ENCODE data around the gene SORCS2. TPM values are rescaled to one million over a fixed set of nuclear protein-coding genes. Genes with fewer than 3 reads are reported as not detected.
A peak's percentile ranks its signal among the peaks of the same experiment; 100 is the strongest.

SORCS2 gene
- total and polyA plus RNA-seq, 2 donors = 2.2 to 2.7 TPM

DNA sequence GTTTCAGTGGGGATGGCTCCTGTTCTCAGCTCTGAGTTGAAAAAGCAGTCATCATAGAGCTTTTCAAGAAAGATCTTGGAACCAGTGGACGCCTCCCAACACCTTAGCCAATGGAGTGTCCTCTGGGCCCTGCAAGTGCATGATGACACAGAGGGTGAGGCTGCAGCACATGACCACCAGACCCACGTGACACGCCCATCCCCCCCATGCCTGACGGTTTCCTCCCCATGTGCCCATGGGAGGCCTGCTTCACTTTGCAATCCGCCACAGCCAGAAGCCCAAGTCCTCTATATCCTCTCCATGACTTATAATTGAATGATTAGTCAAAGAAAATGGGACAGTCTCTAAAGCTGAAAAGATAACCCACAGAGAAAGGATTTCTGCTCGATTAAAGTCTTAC lies 560.3 kb downstream of the SORCS2 start:
- no peak for DNase-seq (ENCODE audit: low read depth in 6 of 9, low spot score in 9 of 9)
- Histone ChIP-seq H3K27ac (ENCODE audit: low read depth in 1 of 2, low read length in 1 of 2) (peak overlapping the region in 1 of 2 donors; percentile 51), H3K4me3 (ENCODE audit: low read length in 2 of 2) (no peak overlapping the region), H3K4me1 (ENCODE audit: control insufficient read depth in 2 of 2, insufficient read depth in 2 of 2, low read length in 2 of 2) (peaks cover 0 to 2% of the 10 kb centered on the region in 2 donors), H3K9me3 (ENCODE audit: control insufficient read depth in 2 of 2, insufficient read depth in 1 of 2, low read length in 1 of 2) (no peaks in the 10 kb centered on the region), H3K27me3 (ENCODE audit: control insufficient read depth in 2 of 2, insufficient read depth in 1 of 2, low read length in 1 of 2) (no peaks in the 10 kb centered on the region), H3K36me3 (ENCODE audit: control insufficient read depth in 2 of 2, insufficient read depth in 2 of 2, low read length in 1 of 2) (no peaks in the 10 kb centered on the region)
- 89% methylated on average over 6 of the region's 6 CpGs for WGBS

DNA sequence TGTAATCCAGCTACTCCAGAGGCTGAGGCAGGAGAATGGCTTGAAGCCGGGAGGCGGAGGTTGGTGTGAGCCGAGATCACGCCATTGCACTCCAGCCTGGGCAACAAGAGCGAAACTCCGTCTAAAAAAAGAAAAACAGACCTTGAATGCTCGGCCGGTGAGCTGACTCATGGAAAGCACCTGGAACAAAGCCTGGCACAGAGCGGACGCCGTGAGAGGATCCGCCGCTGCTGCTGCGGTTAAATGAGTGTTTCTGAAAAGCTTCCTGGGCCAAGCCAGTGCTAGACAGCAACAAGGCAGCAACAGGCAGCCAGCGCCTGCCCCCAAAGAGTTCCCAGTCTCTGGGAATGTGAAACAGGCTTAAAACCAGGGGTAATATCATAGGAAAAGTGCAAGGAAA lies 560.9 kb downstream of the SORCS2 start:
- no peak overlapping the region for H3K4me3 ChIP-seq (ENCODE audit: low read length in 2 of 2)
- H3K27ac ChIP-seq (ENCODE audit: low read depth in 1 of 2, low read length in 1 of 2) = peak overlapping the region in 1 of 2 donors; percentile 60
- peaks cover 0 to under 1% of the 10 kb centered on the region in 2 donors for H3K4me1 ChIP-seq (ENCODE audit: control insufficient read depth in 2 of 2, insufficient read depth in 2 of 2, low read length in 2 of 2)
- no peaks in the 10 kb centered on the region for H3K9me3 ChIP-seq (ENCODE audit: control insufficient read depth in 2 of 2, insufficient read depth in 1 of 2, low read length in 1 of 2)
- WGBS = 92% methylated on average over 15 of the region's 15 CpGs
- H3K27me3 ChIP-seq (ENCODE audit: control insufficient read depth in 2 of 2, insufficient read depth in 1 of 2, low read length in 1 of 2) = no peaks in the 10 kb centered on the region
- peak in 1 of 9 donors; percentile 16 for DNase-seq (ENCODE audit: low read depth in 6 of 9, low spot score in 9 of 9)
- no peaks in the 10 kb centered on the region for H3K36me3 ChIP-seq (ENCODE audit: control insufficient read depth in 2 of 2, insufficient read depth in 2 of 2, low read length in 1 of 2)

- H3K36me3 ChIP-seq (ENCODE audit: control insufficient read depth in 2 of 2, insufficient read depth in 2 of 2, low read length in 1 of 2) = no peaks in the 10 kb centered on the region
- H3K4me1 ChIP-seq (ENCODE audit: control insufficient read depth in 2 of 2, insufficient read depth in 2 of 2, low read length in 2 of 2) = no peaks in the 10 kb centered on the region
- whole genome bisulfite sequencing = 81% methylated on average over 15 of the region's 15 CpGs
- DNase-seq (ENCODE audit: low read depth in 6 of 9, low spot score in 9 of 9) = no peak
- H3K27me3 ChIP-seq (ENCODE audit: control insufficient read depth in 2 of 2, insufficient read depth in 1 of 2, low read length in 1 of 2) = no peaks in the 10 kb centered on the region
- H3K9me3 ChIP-seq (ENCODE audit: control insufficient read depth in 2 of 2, insufficient read depth in 1 of 2, low read length in 1 of 2) = no peaks in the 10 kb centered on the region
- peak overlapping the region in 1 of 2 donors; percentile 55 for H3K27ac ChIP-seq (ENCODE audit: low read depth in 1 of 2, low read length in 1 of 2)
- no peak overlapping the region for H3K4me3 ChIP-seq (ENCODE audit: low read length in 2 of 2)
Observed at GRCh38 chr4:7753931-7754465, 561.7 kb downstream of the SORCS2 start.

GRCh38 chr4:7754565-7755262 lies 562.4 kb downstream of the SORCS2 start:
- no peaks in the 10 kb centered on the region for H3K36me3 ChIP-seq (ENCODE audit: control insufficient read depth in 2 of 2, insufficient read depth in 2 of 2, low read length in 1 of 2)
- H3K4me1 ChIP-seq (ENCODE audit: control insufficient read depth in 2 of 2, insufficient read depth in 2 of 2, low read length in 2 of 2) = no peaks in the 10 kb centered on the region
- DNase-seq (ENCODE audit: low read depth in 6 of 9, low spot score in 9 of 9) = no peak
- WGBS = 93% methylated on average over 21 of the region's 21 CpGs
- no peaks in the 10 kb centered on the region for H3K9me3 ChIP-seq (ENCODE audit: control insufficient read depth in 2 of 2, insufficient read depth in 1 of 2, low read length in 1 of 2)
- H3K27me3 ChIP-seq (ENCODE audit: control insufficient read depth in 2 of 2, insufficient read depth in 1 of 2, low read length in 1 of 2) = no peaks in the 10 kb centered on the region
- no peak overlapping the region for H3K4me3 ChIP-seq (ENCODE audit: low read length in 2 of 2)
- no peak overlapping the region for H3K27ac ChIP-seq (ENCODE audit: low read depth in 1 of 2, low read length in 1 of 2)

DNA sequence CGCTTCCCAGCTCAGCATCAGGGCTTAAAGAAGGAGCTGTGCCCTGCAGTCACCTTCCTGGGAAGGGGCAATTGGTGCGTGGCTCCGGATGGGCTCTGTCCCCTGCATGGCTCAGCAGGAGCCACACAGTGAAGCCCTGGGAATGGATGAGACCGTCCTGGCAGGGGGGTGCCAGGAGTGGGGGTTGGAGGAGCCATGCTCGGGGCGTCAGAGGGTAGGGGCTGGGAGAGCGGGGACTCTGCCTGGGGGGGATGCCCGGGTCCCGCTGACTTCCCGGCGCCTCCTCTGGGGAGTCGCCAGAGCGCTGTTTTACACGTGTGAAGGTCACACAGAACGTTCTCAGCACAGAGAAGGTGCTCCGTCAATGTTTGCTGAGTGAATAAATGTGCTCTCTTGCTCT lies 563.2 kb downstream of the SORCS2 start:
- Histone ChIP-seq H3K27me3 (ENCODE audit: control insufficient read depth in 2 of 2, insufficient read depth in 1 of 2, low read length in 1 of 2) (no peaks in the 10 kb centered on the region), H3K4me1 (ENCODE audit: control insufficient read depth in 2 of 2, insufficient read depth in 2 of 2, low read length in 2 of 2) (no peaks in the 10 kb centered on the region), H3K4me3 (ENCODE audit: low read length in 2 of 2) (no peak overlapping the region), H3K27ac (ENCODE audit: low read depth in 1 of 2, low read length in 1 of 2) (no peak overlapping the region), H3K9me3 (ENCODE audit: control insufficient read depth in 2 of 2, insufficient read depth in 1 of 2, low read length in 1 of 2) (no peaks in the 10 kb centered on the region), H3K36me3 (ENCODE audit: control insufficient read depth in 2 of 2, insufficient read depth in 2 of 2, low read length in 1 of 2) (no peaks in the 10 kb centered on the region)
- DNase-seq (ENCODE audit: low read depth in 6 of 9, low spot score in 9 of 9) = no peak
- WGBS = 94% methylated on average over 16 of the region's 16 CpGs

DNA sequence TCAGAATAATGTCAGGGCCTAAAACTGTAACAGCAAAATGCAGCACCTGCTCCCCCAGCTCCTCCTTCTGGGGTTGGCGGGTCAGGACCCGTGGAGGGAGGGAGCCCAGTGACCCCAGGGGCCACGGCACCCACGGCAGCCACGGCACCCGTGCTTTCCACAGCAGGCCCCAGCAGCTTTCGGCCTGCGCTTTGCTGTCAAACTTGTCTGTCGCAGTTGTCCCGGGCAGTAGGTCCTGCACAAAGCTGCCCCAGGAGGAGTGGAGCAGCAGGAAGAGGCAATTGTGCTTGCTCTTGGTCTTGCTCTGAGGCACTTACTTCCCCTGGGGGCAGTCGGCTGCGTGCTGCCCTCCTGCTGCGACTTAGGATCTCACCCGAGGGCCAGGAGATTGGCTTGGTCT lies 563.7 kb downstream of the SORCS2 start:
- no peaks in the 10 kb centered on the region for H3K4me1 ChIP-seq (ENCODE audit: control insufficient read depth in 2 of 2, insufficient read depth in 2 of 2, low read length in 2 of 2)
- no peaks in the 10 kb centered on the region for H3K9me3 ChIP-seq (ENCODE audit: control insufficient read depth in 2 of 2, insufficient read depth in 1 of 2, low read length in 1 of 2)
- H3K36me3 ChIP-seq (ENCODE audit: control insufficient read depth in 2 of 2, insufficient read depth in 2 of 2, low read length in 1 of 2) = no peaks in the 10 kb centered on the region
- H3K4me3 ChIP-seq (ENCODE audit: low read length in 2 of 2) = no peak overlapping the region
- WGBS = 94% methylated on average over 14 of the region's 14 CpGs
- no peaks in the 10 kb centered on the region for H3K27me3 ChIP-seq (ENCODE audit: control insufficient read depth in 2 of 2, insufficient read depth in 1 of 2, low read length in 1 of 2)
- DNase-seq (ENCODE audit: low read depth in 6 of 9, low spot score in 9 of 9) = no peak
- no peak overlapping the region for H3K27ac ChIP-seq (ENCODE audit: low read depth in 1 of 2, low read length in 1 of 2)

GRCh38 chr4:7756561-7757355 lies 564.4 kb downstream of the SORCS2 start:
- WGBS = 88% methylated on average over 32 of the region's 32 CpGs
- H3K27me3 ChIP-seq (ENCODE audit: control insufficient read depth in 2 of 2, insufficient read depth in 1 of 2, low read length in 1 of 2) = peaks cover 0 to under 1% of the 10 kb centered on the region in 2 donors
- DNase-seq (ENCODE audit: low read depth in 6 of 9, low spot score in 9 of 9) = no peak
- no peaks in the 10 kb centered on the region for H3K36me3 ChIP-seq (ENCODE audit: control insufficient read depth in 2 of 2, insufficient read depth in 2 of 2, low read length in 1 of 2)
- no peak overlapping the region for H3K4me3 ChIP-seq (ENCODE audit: low read length in 2 of 2)
- H3K27ac ChIP-seq (ENCODE audit: low read depth in 1 of 2, low read length in 1 of 2) = no peak overlapping the region
- no peaks in the 10 kb centered on the region for H3K4me1 ChIP-seq (ENCODE audit: control insufficient read depth in 2 of 2, insufficient read depth in 2 of 2, low read length in 2 of 2)
- no peaks in the 10 kb centered on the region for H3K9me3 ChIP-seq (ENCODE audit: control insufficient read depth in 2 of 2, insufficient read depth in 1 of 2, low read length in 1 of 2)

DNA sequence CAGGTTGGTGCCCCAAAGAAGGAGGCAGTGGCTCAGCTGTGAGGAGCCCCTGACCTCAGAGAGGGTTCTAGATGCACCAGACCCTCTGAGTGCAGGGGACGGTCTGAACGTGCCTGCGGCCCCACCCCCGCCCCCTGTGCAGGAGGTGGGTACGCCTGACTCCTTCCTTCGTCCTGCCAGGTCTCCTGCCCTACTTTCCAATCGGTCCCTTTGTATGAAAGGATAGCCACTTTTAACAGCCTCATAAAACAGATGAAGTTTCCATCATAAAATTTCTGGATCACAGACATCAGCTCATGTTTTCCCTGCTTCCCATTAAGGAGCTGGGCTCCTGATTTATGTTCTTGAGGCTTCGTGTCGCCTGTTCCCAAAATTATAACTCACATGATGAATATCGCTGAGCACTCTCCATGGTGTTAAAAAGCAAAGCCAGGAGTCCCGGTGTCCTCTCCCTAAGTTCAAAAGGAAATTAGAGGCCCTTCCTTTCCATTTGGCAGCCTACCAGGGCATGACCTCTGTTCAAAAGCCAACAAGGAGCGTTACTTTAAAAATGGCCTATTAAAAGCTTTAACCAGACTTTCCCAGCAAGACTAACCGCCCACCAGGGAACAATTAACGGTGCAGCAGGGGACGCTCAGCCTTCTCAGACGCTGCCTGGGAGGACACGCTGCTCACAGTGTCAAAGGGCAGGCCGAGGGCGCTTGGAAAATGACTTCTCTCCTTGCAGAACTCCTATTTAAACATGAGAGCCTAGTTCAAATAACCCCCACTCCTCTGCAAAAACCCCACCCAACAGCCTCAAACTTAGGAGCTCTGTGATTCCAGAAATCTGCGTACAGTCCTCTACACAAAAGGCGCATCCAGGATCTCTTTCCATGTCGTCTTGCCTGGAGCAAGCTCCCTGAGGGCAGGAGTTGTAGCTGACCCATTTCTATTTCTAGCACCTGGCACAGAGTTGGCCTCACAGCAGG lies 565.4 kb downstream of the SORCS2 start:
- H3K9me3 ChIP-seq (ENCODE audit: control insufficient read depth in 2 of 2, insufficient read depth in 1 of 2, low read length in 1 of 2) = no peaks in the 10 kb centered on the region
- DNase-seq (ENCODE audit: low read depth in 6 of 9, low spot score in 9 of 9) = no peak
- H3K4me1 ChIP-seq (ENCODE audit: control insufficient read depth in 2 of 2, insufficient read depth in 2 of 2, low read length in 2 of 2) = no peaks in the 10 kb centered on the region
- WGBS = 85% methylated on average over 22 of the region's 22 CpGs
- peaks cover 0 to 3% of the 10 kb centered on the region in 2 donors for H3K27me3 ChIP-seq (ENCODE audit: control insufficient read depth in 2 of 2, insufficient read depth in 1 of 2, low read length in 1 of 2)
- no peak overlapping the region for H3K4me3 ChIP-seq (ENCODE audit: low read length in 2 of 2)
- H3K36me3 ChIP-seq (ENCODE audit: control insufficient read depth in 2 of 2, insufficient read depth in 2 of 2, low read length in 1 of 2) = no peaks in the 10 kb centered on the region
- no peak overlapping the region for H3K27ac ChIP-seq (ENCODE audit: low read depth in 1 of 2, low read length in 1 of 2)

All from thymus (tissue), 11 donors.